Measurements from ENCODE around the gene VPS13D. TPM values are rescaled to one million over a fixed set of nuclear protein-coding genes. Genes with fewer than 3 reads are reported as not detected.

VPS13D gene
- total RNA-seq, 2 experiments from 2014 or later: 32.5 to 39.9 TPM

DNA sequence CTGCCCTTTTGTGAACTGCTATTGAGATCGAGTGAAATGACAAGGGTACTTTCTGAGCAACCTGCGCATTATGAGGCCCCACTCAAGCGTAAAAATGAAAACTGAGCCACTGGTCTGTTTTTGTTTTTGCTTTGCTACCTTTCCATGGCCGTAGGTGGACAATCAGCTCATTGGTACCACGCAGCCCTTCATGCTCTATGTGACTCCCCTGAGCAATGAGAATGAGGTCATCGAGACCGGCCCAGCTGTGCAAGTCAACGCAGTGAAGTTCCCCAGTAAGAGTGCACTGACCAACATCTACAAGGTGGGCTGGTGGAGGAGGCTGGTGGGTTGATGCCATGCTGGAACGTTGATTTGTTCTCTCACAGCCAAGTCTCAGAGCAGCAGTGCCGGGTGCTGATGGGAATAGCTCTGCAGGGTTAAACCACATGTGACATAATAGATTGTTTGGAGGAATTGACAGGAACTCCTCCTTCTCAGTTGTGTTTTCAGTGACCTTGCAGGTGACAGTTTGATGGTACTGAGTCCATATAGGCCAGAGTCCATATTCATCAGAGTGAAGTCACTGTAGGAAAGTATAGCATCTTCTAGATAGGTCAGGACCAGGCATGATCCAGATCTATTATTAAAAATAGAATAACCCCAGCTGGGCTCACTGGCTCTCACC, 170.3 kb downstream of the VPS13D start:
- H3K36me3 Mint-ChIP-seq (ENCODE audit: low read depth): peaks cover 47% of the 10 kb centered on the region

DNA sequence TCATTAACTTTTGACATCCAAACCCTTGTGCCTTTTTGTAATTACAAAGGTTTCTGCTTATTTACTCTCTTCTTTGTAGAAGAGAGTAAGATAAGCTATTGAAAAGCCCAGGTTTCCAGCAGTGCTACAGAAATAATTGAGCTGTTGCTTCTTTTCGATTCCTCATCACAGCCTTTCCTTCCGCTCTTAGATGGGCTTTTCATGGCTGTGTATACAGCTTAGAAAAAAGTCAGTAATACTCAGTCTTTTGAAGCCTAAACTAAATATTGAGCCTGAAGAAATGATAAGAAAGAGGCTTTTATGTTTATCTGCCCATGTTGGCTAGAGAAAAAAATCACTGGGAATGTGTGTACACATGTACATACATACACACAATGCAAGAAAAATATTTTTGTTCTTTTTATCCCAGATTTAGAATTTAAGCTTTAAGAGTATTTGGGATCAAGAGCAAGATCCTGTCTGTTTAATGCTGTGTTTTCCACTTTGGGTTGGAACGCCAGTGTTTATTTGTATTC, 172.4 kb downstream of the VPS13D start:
- Mint-ChIP-seq H3K36me3 (ENCODE audit: low read depth) (peaks cover 53% of the 10 kb centered on the region), H3K4me1 (ENCODE audit: low read depth) (peaks cover 43% of the 10 kb centered on the region), H3K9me3 (ENCODE audit: insufficient read depth) (no peaks in the 10 kb centered on the region), H3K27ac (no peak overlapping the region), H3K4me3 (no peak overlapping the region), H3K27me3 (ENCODE audit: low read depth) (no peaks in the 10 kb centered on the region)
- ChIA-PET POLR2A (interaction anchor here (1.1 kb wide), 1 partner anchor 494 kb away, joined by 3 read pairs; no protein-coding TSS in a partner anchor), CTCF (interaction anchor here (1.0 to 1.6 kb wide), 2 partner anchors 9 kb away, joined by 3 to 4 read pairs; no protein-coding TSS in a partner anchor)
- no peak for ATAC-seq
- no peak for DNase-seq

More for the DNA sequence above, 170.3 kb downstream of the VPS13D start:
- H3K4me1 Mint-ChIP-seq (ENCODE audit: low read depth): peaks cover 27% of the 10 kb centered on the region
- H3K9me3 Mint-ChIP-seq (ENCODE audit: insufficient read depth): no peaks in the 10 kb centered on the region
- ChIA-PET POLR2A (interaction anchor here (0.6 kb wide), 1 partner anchor 9 kb away, joined by 3 read pairs; no protein-coding TSS in a partner anchor), CTCF (interaction anchor here (0.5 kb wide), 1 partner anchor 13 kb away, joined by 3 read pairs; no protein-coding TSS in a partner anchor)
- no peak overlapping the region for H3K4me3 Mint-ChIP-seq
- DNase-seq (no peak), ATAC-seq (no peak)
- no peak overlapping the region for H3K27ac Mint-ChIP-seq
- H3K27me3 Mint-ChIP-seq (ENCODE audit: low read depth): no peaks in the 10 kb centered on the region

DNA sequence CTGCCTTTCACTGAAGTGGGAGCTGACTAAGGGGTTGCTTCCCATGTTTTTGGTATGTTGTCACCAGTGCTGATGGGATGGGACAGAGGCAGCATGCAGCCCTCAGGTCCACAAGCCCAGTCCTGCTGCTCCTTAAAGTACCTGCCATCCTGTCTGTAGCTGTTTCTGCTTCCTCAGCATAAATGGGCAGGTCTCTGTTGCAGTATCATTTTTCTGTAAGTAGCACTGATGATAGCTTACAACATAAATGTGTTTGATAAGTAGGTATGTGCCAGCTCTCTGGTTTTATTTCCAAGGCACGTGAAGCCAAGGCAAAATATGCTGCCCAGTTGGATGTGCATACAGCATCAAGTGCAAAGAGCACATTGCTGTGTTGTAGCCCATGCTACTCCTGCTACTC, 173.0 kb downstream of the VPS13D start:
- POLR2A ChIA-PET: no interaction called here
- no peak overlapping the region for H3K27ac Mint-ChIP-seq
- no peak for DNase-seq
- ATAC-seq: no peak
- peaks cover 43% of the 10 kb centered on the region for H3K4me1 Mint-ChIP-seq (ENCODE audit: low read depth)
- CTCF ChIA-PET: interaction anchor here (1.0 kb wide), 1 partner anchor 9 kb away, joined by 3 read pairs; no protein-coding TSS in a partner anchor
- peaks cover 55% of the 10 kb centered on the region for H3K36me3 Mint-ChIP-seq (ENCODE audit: low read depth)
- H3K27me3 Mint-ChIP-seq (ENCODE audit: low read depth): no peaks in the 10 kb centered on the region
- H3K9me3 Mint-ChIP-seq (ENCODE audit: insufficient read depth): no peaks in the 10 kb centered on the region
- H3K4me3 Mint-ChIP-seq: no peak overlapping the region

DNA sequence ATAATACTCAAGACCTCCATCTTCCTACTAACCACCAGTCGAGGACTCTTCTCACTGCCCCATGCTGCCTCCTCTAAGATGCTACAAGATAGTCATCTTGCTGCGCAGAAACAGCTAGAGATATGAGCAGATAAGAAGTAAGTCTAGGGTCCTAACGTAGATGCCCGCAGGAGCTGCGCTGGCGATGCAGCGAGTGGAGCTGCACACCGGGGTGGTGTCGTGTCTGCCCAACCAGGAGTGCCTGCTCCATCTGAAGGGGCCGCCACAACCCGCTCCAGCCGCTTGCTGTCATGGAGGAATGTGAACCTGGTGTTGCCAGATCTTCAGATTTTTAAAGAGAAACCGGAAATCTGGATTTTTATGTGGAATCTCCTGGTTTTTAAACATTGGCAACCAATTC, 175.1 kb downstream of the VPS13D start:
- Mint-ChIP-seq H3K27me3 (ENCODE audit: low read depth) (no peaks in the 10 kb centered on the region), H3K9me3 (ENCODE audit: insufficient read depth) (peaks cover 5% of the 10 kb centered on the region), H3K4me1 (ENCODE audit: low read depth) (peaks cover 44% of the 10 kb centered on the region), H3K27ac (no peak overlapping the region), H3K4me3 (no peak overlapping the region), H3K36me3 (ENCODE audit: low read depth) (peaks cover 62% of the 10 kb centered on the region)
- CTCF ChIA-PET: interaction anchor here (0.9 to 1.2 kb wide), 3 partner anchors 106 to 254 kb away, joined by 3 to 4 read pairs (median 3); no protein-coding TSS in a partner anchor
- ATAC-seq: no peak
- no peak for DNase-seq
- POLR2A ChIA-PET: no interaction called here

DNA sequence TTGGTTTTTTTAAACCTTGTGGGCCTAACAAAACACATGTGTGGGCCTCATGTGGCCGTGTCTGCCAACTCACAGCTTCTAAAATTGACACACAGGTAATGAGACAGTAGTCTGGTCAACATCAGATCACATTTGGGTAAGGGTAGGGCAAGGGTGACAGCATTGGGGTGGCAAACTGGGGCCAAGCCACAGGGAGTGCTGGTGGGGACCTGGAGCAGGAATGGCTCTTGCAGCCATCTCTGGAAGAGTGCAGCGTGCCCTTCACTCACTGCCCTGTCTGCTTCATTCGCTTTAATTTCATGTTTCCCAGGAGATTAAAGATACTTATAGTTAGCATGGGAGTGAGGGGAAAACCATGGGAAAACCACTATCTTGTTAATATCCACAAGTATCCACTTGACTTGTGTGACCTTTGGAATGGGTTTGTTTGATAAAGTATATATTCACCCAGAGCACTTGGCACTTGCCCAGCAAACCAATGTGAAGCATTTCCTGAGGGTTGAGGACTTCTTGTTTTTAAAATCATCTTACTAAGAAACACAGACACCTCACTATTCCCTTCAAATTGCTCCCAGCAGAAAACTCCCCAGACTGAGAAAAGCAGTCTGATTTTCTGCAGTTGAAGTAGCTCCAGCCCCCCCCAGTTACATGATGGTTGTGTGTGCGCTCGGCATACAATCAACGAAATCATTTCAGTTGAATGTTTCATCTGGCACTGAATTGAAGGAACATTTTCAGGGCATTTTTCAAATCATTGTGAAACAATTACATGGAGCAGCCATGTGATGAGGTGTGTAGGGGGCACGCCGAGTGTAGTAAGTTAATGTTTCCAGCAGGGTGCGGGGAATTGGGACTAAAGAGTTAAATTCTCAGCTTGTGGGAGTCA, 175.7 kb downstream of the VPS13D start:
- CTCF ChIA-PET: interaction anchor here (0.9 to 3.0 kb wide), 5 partner anchors 22 to 253 kb away, joined by 3 to 15 read pairs (median 3); no protein-coding TSS in a partner anchor
- H3K4me3 Mint-ChIP-seq: no peak overlapping the region
- peak overlapping the region; percentile 57 for H3K27ac Mint-ChIP-seq

DNA sequence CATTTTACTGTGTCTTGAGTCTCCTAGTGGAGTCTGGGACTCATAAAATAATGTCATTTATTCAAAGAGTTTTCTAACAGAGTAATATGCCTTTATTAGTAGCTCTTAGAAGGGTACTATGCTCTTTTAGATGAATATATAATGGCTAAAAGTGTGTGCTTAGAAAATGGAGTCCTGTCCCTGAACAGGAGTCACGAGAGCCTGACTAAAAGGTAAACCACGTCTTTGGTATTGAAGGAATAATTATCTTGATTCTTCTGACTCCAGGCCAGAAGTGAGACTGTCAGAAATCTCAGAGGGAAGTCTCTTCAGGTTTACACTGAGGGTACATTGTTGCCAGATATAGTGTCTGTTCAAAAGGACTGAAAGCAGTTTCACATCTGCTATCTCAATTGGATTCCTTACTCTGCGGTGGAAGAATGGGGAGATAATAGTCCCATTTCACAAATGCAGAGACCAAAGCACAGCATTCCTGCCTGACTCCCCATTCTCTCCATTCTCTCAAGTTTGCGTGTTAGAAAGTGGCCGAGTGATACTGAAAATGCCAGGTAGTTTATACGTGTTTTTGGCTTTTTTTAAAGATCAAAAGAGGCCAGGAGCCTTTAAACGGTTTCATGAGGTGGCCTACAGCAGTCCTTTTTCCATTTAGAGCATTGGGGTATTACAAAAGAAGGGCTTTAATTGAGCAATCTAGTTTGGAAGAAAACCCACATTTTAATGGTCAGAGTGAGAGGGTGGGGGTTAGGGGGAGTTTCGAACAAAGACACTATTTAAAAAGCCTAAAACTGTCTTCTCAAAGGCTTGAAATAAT, 176.6 kb downstream of the VPS13D start:
- no peak overlapping the region for H3K4me3 Mint-ChIP-seq
- peaks cover 39% of the 10 kb centered on the region for H3K4me1 Mint-ChIP-seq (ENCODE audit: low read depth)
- peaks cover 10% of the 10 kb centered on the region for H3K9me3 Mint-ChIP-seq (ENCODE audit: insufficient read depth)
- ChIA-PET CTCF (interaction anchor here (1.0 to 4.9 kb wide), 20 partner anchors 8 to 252 kb away, joined by 3 to 31 read pairs (median 7); no protein-coding TSS in a partner anchor), POLR2A (interaction anchor here (0.8 to 0.9 kb wide), 2 partner anchors 28 to 65 kb away, joined by 3 to 4 read pairs; no protein-coding TSS in a partner anchor)
- ATAC-seq (no peak), DNase-seq (no peak)
- no peaks in the 10 kb centered on the region for H3K27me3 Mint-ChIP-seq (ENCODE audit: low read depth)
- peaks cover 65% of the 10 kb centered on the region for H3K36me3 Mint-ChIP-seq (ENCODE audit: low read depth)
- H3K27ac Mint-ChIP-seq: peak overlapping the region; percentile 18

More for the DNA sequence above, 175.7 kb downstream of the VPS13D start:
- no peak for DNase-seq
- peaks cover 39% of the 10 kb centered on the region for H3K4me1 Mint-ChIP-seq (ENCODE audit: low read depth)
- POLR2A ChIA-PET: interaction anchor here (0.8 kb wide), 1 partner anchor 65 kb away, joined by 3 read pairs; no protein-coding TSS in a partner anchor
- ATAC-seq: no peak
- peaks cover 62% of the 10 kb centered on the region for H3K36me3 Mint-ChIP-seq (ENCODE audit: low read depth)
- no peaks in the 10 kb centered on the region for H3K27me3 Mint-ChIP-seq (ENCODE audit: low read depth)
- peaks cover 10% of the 10 kb centered on the region for H3K9me3 Mint-ChIP-seq (ENCODE audit: insufficient read depth)

DNA sequence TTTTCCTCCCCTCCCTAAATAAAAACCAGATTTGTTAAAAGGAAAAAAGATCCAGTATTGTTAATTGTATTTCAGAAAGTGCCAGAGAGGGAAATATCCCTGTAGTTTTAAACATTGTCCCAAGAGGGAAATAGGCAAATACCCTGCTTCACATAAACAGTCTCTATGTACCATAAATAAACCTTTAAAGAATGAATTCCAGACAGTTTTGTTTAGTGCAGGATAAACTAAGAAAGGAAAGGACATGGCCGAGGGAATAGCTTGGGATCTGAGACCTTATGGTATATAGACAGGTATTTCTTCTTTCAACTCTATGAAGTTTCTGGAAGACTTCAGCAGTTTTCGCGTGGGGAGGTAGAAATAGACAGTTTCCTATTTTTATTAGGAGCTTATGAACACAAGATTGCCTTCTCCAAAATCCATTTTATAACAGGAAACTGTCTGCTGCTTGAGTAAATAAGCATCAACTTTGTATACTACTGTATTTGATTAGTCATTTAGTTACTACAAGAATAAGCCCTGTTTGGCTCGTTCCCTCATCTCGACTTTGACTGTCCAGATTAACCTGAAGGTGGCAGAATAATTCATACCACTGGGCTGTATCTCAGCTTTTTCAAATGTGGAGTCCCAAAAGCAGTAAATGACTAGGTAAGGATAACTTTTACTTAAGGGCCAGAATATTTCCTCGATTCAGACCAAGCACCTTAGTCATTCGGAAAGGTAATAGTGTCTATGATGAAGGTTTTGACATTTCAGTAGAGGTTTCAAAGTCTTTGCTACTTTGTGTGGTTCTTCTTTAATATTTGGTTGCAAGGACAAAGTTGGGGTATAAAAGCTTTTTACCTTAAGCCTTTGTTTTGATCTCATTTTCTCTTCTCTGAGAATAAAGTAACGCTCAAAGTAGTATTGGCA, 177.5 kb downstream of the VPS13D start:
- Mint-ChIP-seq H3K9me3 (ENCODE audit: insufficient read depth) (peaks cover 17% of the 10 kb centered on the region), H3K27ac (no peak overlapping the region), H3K4me1 (ENCODE audit: low read depth) (peaks cover 39% of the 10 kb centered on the region), H3K27me3 (ENCODE audit: low read depth) (no peaks in the 10 kb centered on the region), H3K36me3 (ENCODE audit: low read depth) (peaks cover 73% of the 10 kb centered on the region), H3K4me3 (no peak overlapping the region)
- POLR2A ChIA-PET: interaction anchor here (0.8 to 1.4 kb wide), 6 partner anchors 28 to 211 kb away, joined by 3 to 5 read pairs (median 4); partner anchors contain the start of gene DHRS3
- CTCF ChIA-PET: interaction anchor here (0.7 to 4.9 kb wide), 35 partner anchors 9 to 251 kb away, joined by 3 to 31 read pairs (median 5); no protein-coding TSS in a partner anchor
- ATAC-seq (peak; percentile 76), DNase-seq (peak; percentile 55)

DNA sequence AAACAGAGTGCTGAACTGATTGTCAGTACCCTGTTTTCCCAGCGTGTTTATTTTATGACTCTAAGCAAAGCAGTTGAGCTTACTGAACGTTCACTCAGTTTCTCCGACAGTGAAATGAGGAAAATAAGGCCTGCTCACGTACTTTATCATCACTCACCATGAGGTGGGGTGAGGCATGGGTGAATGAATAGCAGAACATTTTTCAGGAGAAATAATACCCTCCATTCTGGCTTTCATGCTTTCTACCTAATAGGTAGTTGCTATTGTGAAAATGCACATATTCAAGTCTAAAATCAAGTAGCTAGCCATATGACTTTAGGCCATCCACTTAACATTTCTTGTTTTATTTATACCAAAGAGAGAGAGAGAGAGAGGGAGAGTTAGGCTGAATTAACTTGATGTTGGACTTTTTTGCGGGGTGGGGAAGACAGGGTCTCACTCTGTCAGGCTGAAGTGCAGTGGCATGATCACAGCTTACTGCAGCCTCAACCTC, 178.2 kb downstream of the VPS13D start:
- Mint-ChIP-seq H3K9me3 (ENCODE audit: insufficient read depth) (peaks cover 22% of the 10 kb centered on the region), H3K27ac (no peak overlapping the region), H3K27me3 (ENCODE audit: low read depth) (no peaks in the 10 kb centered on the region), H3K36me3 (ENCODE audit: low read depth) (peaks cover 74% of the 10 kb centered on the region), H3K4me3 (no peak overlapping the region), H3K4me1 (ENCODE audit: low read depth) (peaks cover 39% of the 10 kb centered on the region)
- no peak for DNase-seq
- no peak for ATAC-seq
- ChIA-PET POLR2A (interaction anchor here (0.8 to 1.4 kb wide), 5 partner anchors 54 to 211 kb away, joined by 3 to 5 read pairs (median 5); partner anchors contain the start of gene DHRS3), CTCF (interaction anchor here (0.7 to 4.9 kb wide), 36 partner anchors 8 to 251 kb away, joined by 3 to 31 read pairs (median 5); no protein-coding TSS in a partner anchor)

DNA sequence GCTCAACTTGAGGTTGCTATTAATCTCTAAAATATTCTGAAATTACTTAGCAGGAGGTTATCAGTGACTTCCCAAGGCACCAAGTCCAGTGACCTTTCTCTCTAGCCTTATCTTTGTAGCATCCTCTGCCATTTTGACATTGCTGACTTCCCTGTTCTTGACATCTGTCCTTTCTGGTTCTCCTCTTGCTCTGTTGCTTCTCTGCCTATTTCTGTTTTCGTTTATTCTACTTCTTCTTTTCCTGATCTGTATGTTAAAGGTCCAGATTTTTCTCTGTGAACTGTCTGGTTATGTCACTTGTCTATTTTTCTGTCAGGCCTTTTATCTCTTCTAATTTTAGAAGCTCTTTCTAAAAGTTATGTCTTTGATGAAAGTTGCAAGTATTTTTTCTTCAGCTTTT, 178.8 kb downstream of the VPS13D start:
- Mint-ChIP-seq H3K4me1 (ENCODE audit: low read depth) (peaks cover 39% of the 10 kb centered on the region), H3K4me3 (no peak overlapping the region), H3K9me3 (ENCODE audit: insufficient read depth) (peaks cover 22% of the 10 kb centered on the region), H3K27me3 (ENCODE audit: low read depth) (no peaks in the 10 kb centered on the region), H3K36me3 (ENCODE audit: low read depth) (peaks cover 73% of the 10 kb centered on the region), H3K27ac (peak overlapping the region; percentile 15)
- ATAC-seq: no peak
- no peak for DNase-seq
- ChIA-PET CTCF (interaction anchor here (1.0 to 4.9 kb wide), 21 partner anchors 8 to 250 kb away, joined by 3 to 31 read pairs (median 7); no protein-coding TSS in a partner anchor), POLR2A (interaction anchor here (0.6 to 1.4 kb wide), 4 partner anchors 8 to 210 kb away, joined by 3 to 5 read pairs (median 4); partner anchors contain the start of gene DHRS3)
